HepG2 (cell line): ENCODE data around the gene NIFK. TPM values are rescaled to one million over a fixed set of nuclear protein-coding genes. Genes with fewer than 3 reads are reported as not detected.

Experiments used
- ATAC-seq: fragments of 200-7000 bp; cut with Tn5 transposase; 3 replicates; pipeline ENCODE4 v1.9.1; 2020; ENCODE audit warnings: mild to moderate bottlenecking, moderate library complexity
- BruUV-seq: library from RNA; stranded (reverse); fragments of 400-500 nt; replicated peaks from 2 replicates; lab custom pipeline; 2021; lab: Mats Ljungman, UMichigan
- CTCF ChIA-PET: fragments of 300-600 bp; formaldehyde crosslinking; extraction: SDS; loops from one replicate; lab custom pipeline; 2021; ENCODE audit warnings: low total read pairs, inconsistent platforms, low intra/inter-chr PET ratio; lab: Yijun Ruan, JAX
- POLR2A ChIA-PET: fragments of 350-600 bp; sonication (Branson Sonifier 250); formaldehyde crosslinking; loops from one replicate; lab custom pipeline; 2020; ENCODE audit warnings: antibody characterized with exemption, inconsistent platforms; lab: Yijun Ruan, JAX
- DNase-seq: peaks from one replicate; pipeline ENCODE4 v3.0.0-alpha.2; 2015; ENCODE audit warnings: low spot score
- FAIRE-seq: peaks from 3 replicates; lab custom pipeline; 2011; peaks lifted over from hg19 to GRCh38; lab: Jason Lieb, UNC
- H2AFZ ChIP-seq: one replicate; pipeline ENCODE4 v1.6.1; 2011; ENCODE audit warnings: low read length, inconsistent platforms
- H3K27ac ChIP-seq: fragments of 300-600 bp; 3 replicates; pipeline ENCODE4 v1.8.0; 2011; ENCODE audit warnings: mixed run types, mild to moderate bottlenecking, mixed read lengths, low read length, inconsistent platforms; ENCODE audit not compliant: insufficient read depth; ENCODE audit errors: extremely low read length
- H3K27me3 ChIP-seq, 2 experiments: fragments of 200-600 bp in 1 of 2; 2 replicates in 1 of 2; 3 replicates in 1 of 2; pipeline versions ENCODE4 v1.6.0 to v1.8.0; 2011; ENCODE audit warnings: low read length in 2 of 2, mild to moderate bottlenecking in 2 of 2, moderate library complexity in 2 of 2, inconsistent platforms in 1 of 2; ENCODE audit not compliant: insufficient read depth in 2 of 2, control insufficient read depth in 1 of 2
- H3K36me3 ChIP-seq, 2 experiments: fragments of 200-600 bp in 1 of 2; replicated peaks in 1 of 2; 2 replicates in 1 of 2; 3 replicates in 1 of 2; pipeline versions ENCODE4 v1.5.1 to v1.8.0; 2011; ENCODE audit warnings: low read length in 2 of 2, inconsistent platforms in 1 of 2; ENCODE audit not compliant: insufficient read depth in 2 of 2, control insufficient read depth in 1 of 2
- H3K4me1 ChIP-seq: 2 replicates; pipeline ENCODE4 v1.5.1; 2012; ENCODE audit warnings: low read length, inconsistent platforms; ENCODE audit not compliant: insufficient read depth
- H3K4me2 ChIP-seq: 2 replicates; pipeline ENCODE4 v1.6.0; 2011; ENCODE audit warnings: low read depth, low read length, inconsistent platforms
- H3K4me3 ChIP-seq, 3 experiments: fragments of 200-600 bp in 1 of 3; sonication (generic), shearing (Covaris generic) in 1 of 3; replicated peaks in 1 of 3; 2 replicates each; pipeline ENCODE4 v1.5.1; 2011 to 2016; ENCODE audit warnings: low read length in 3 of 3, inconsistent platforms in 2 of 3, low read depth in 2 of 3, mild to moderate bottlenecking in 2 of 3, control low read depth in 1 of 3, mixed read lengths in 1 of 3; ENCODE audit not compliant: insufficient read depth in 1 of 3
- H3K79me2 ChIP-seq: one replicate; pipeline ENCODE4 v1.6.1; 2011; ENCODE audit warnings: low read length, inconsistent platforms; ENCODE audit not compliant: insufficient read depth
- H3K9ac ChIP-seq: 2 replicates; pipeline ENCODE4 v1.6.0; 2011; ENCODE audit warnings: mild to moderate bottlenecking, low read depth, low read length, inconsistent platforms; ENCODE audit not compliant: insufficient read depth
- H3K9me3 ChIP-seq: 2 replicates; pipeline ENCODE4 v1.5.1; 2012; ENCODE audit warnings: mild to moderate bottlenecking, low read length
- H4K20me1 ChIP-seq: 2 replicates; pipeline ENCODE4 v1.6.0; 2011; ENCODE audit warnings: inconsistent platforms, mild to moderate bottlenecking, low read length, moderate library complexity; ENCODE audit not compliant: insufficient read depth
- RCOR2 ChIP-seq: IDR thresholded peaks from 2 replicates; pipeline ENCODE4 v1.6.1; 2016; ENCODE audit warnings: missing biosample characterization, missing genetic modification reagents
- SP4 ChIP-seq: sonication (generic); formaldehyde crosslinking; IDR thresholded peaks from 2 replicates; pipeline ENCODE4 v1.8.1; 2023; ENCODE audit warnings: mild to moderate bottlenecking, missing genetic modification reagents
- YEATS4 ChIP-seq: sonication (generic); formaldehyde crosslinking; IDR thresholded peaks from 2 replicates; pipeline ENCODE4 v1.4.0; 2020; ENCODE audit warnings: missing genetic modification reagents, borderline replicate concordance
- ZMYM2 ChIP-seq: sonication (generic); formaldehyde crosslinking; IDR thresholded peaks from 2 replicates; pipeline ENCODE4 v1.8.0; 2022; ENCODE audit warnings: mild to moderate bottlenecking, missing genetic modification reagents
- ZNF281 ChIP-seq: sonication (generic); formaldehyde crosslinking; IDR thresholded peaks from 2 replicates; pipeline ENCODE4 v1.4.0; 2020; ENCODE audit warnings: missing genetic modification reagents, borderline replicate concordance
- ZNF30 ChIP-seq: sonication (generic); formaldehyde crosslinking; IDR thresholded peaks from 2 replicates; pipeline ENCODE4 v1.5.0; 2020; ENCODE audit warnings: mild to moderate bottlenecking, missing genetic modification reagents
- WGBS: methylation state at CpG from one replicate; pipeline ENCODE4 v1.1.6; 2017; ENCODE audit warnings: low lambda C conversion rate; 5-methylcytosine and 5-hydroxymethylcytosine counted together
- in situ Hi-C: cut with HindIII; loops from 2 replicates; pipeline ENCODE4 v1.10.0; 2017; ENCODE audit warnings: low pct_unique_long_range_greater_than_20kb; ENCODE audit not compliant: extremely low pct_ligation_motif_present
- intact Hi-C: fragments of 100-400 bp; cut with micrococcal nuclease; formaldehyde crosslinking; loops from one replicate; pipeline ENCODE4 v1.10.0; 2022; ENCODE audit not compliant: unreplicated experiment
- polyA plus RNA-seq, 8 experiments: library from polyadenylated mRNA; depleted of rRNA in 3 of 8; stranded (reverse) in 7 of 8; unstranded in 1 of 8; fragments of >200 nt; fragmentation: Illumina TruSeq in 4 of 8; extraction: Trizol in 4 of 8; gene quantifications; 2 replicates each; pipeline versions ENCODE4 v1.2.1 to v1.2.3, GENCODE V29; 2011 to 2016; ENCODE audit warnings: low read depth in 4 of 8, missing spikeins in 1 of 8, mixed read lengths in 1 of 8; ENCODE audit not compliant: insufficient read depth in 1 of 8
- total RNA-seq, 5 experiments: library from RNA; depleted of rRNA; stranded (reverse); fragments of >200 nt; fragmentation: Illumina TruSeq; extraction: Trizol; gene quantifications; 2 replicates each; pipeline ENCODE4 v1.2.3, GENCODE V29; 2016; ENCODE audit warnings: low read depth in 1 of 5
- TF ChIP-seq, protein P1 (sequence below): IDR thresholded peaks from 2 replicates; pipeline ENCODE4 v1.6.1; 2016; ENCODE audit warnings: mild to moderate bottlenecking, missing biosample characterization, missing genetic modification reagents
- TF ChIP-seq, protein P2 (sequence below): sonication (generic); formaldehyde crosslinking; IDR thresholded peaks from 2 replicates; pipeline ENCODE4 v1.9.0; 2021; ENCODE audit warnings: missing genetic modification reagents, borderline replicate concordance
- TF ChIP-seq, protein P3 (sequence below): sonication (generic); formaldehyde crosslinking; IDR thresholded peaks from 2 replicates; pipeline ENCODE4 v1.8.1; 2023; ENCODE audit warnings: mild to moderate bottlenecking, moderate library complexity, missing genetic modification reagents

Gene NIFK
- total and polyA plus RNA-seq, 2 of the 13 experiments (the other 11 are each of a cell fraction or from before 2014, with no cell fraction given) = 19.6 to 105 TPM

- ATAC-seq (peak; percentile 32), FAIRE-seq (no peak), DNase-seq (no peak)
- intact Hi-C loops (no loop called here), in situ Hi-C loops (no loop called here)
- WGBS = 34% methylated on average over 6 of the region's 6 CpGs
- no peak overlapping the region for H2AFZ ChIP-seq
- TF ChIP-seq, protein P1, sequence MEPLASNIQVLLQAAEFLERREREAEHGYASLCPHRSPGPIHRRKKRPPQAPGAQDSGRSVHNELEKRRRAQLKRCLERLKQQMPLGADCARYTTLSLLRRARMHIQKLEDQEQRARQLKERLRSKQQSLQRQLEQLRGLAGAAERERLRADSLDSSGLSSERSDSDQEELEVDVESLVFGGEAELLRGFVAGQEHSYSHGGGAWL = no peak
- TF ChIP-seq ZNF281 (no peak), ZMYM2 (CRISPR knock-in tag) (no peak), YEATS4 (CRISPR knock-in tag) (no peak), ZNF30 (CRISPR knock-in tag) (no peak), SP4 (CRISPR knock-in tag) (no peak), RCOR2 (CRISPR knock-in tag) (no peak)
- TF ChIP-seq, protein P2, sequence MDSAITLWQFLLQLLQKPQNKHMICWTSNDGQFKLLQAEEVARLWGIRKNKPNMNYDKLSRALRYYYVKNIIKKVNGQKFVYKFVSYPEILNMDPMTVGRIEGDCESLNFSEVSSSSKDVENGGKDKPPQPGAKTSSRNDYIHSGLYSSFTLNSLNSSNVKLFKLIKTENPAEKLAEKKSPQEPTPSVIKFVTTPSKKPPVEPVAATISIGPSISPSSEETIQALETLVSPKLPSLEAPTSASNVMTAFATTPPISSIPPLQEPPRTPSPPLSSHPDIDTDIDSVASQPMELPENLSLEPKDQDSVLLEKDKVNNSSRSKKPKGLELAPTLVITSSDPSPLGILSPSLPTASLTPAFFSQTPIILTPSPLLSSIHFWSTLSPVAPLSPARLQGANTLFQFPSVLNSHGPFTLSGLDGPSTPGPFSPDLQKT (CRISPR knock-in tag) = no peak
- TF ChIP-seq, protein P3, sequence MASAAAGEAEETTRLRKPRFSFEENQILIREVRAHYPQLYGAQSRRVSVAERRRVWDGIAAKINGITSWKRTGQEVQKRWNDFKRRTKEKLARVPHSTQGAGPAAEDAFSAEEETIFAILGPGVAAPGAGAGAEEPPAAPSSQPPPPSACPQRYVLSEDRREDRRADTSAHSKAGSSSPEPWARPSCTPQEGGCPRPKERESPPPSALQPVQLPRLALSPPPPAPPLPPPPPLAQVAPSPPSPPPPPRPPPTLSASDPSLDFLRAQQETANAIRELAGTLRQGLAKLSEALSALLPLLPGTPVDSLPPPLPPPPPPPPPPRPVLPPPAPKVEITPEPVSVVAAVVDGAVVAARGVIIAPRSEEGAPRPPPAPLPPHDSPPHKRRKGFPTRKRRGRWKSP (CRISPR knock-in tag) = no peak
- CTCF ChIA-PET = no interaction called here
- no peak overlapping the region for H3K9ac ChIP-seq
- no peaks in the 10 kb centered on the region for H4K20me1 ChIP-seq
- H3K4me3 ChIP-seq = no peak overlapping the region
- peaks cover 0 to 10% of the 10 kb centered on the region in 2 experiments; a peak in 1 of 5 replicates for H3K27me3 ChIP-seq
- no TSS peak for BruUV-seq
- H3K36me3 ChIP-seq = no peaks in the 10 kb centered on the region
- no peaks in the 10 kb centered on the region for H3K79me2 ChIP-seq
- POLR2A ChIA-PET = no interaction called here
- no peak overlapping the region for H3K27ac ChIP-seq
- 0 out of 2 replicates have a peak overlapping the region, but pooled peaks have one; percentile 6 for H3K4me2 ChIP-seq
- H3K9me3 ChIP-seq = no peaks in the 10 kb centered on the region
- H3K4me1 ChIP-seq = no peaks in the 10 kb centered on the region; the same call in 1 of the 2 replicates
Observed at GRCh38 chr2:121746071-121746578, 9.4 kb upstream of the NIFK start.
